Measurements from ENCODE around the gene NHS. TPM values are rescaled to one million over a fixed set of nuclear protein-coding genes. Genes with fewer than 3 reads are reported as not detected.

The NHS gene
- total RNA-seq, 4 donors from 2014 or later, result 13.2 to 39.0 (median 31.5) TPM

GRCh38 chrX:17554914-17555313 lies 179.9 kb downstream of the NHS start:
- Histone ChIP-seq H3K36me3 (no peaks in the 10 kb centered on the region), H3K27me3 (no peaks in the 10 kb centered on the region), H3K9me3 (no peaks in the 10 kb centered on the region), H3K27ac (no peak overlapping the region), H3K4me1 (peaks cover 0 to 21% (median 0%) of the 10 kb centered on the region in 4 donors), H3K4me3 (no peak overlapping the region)
- no peak for TF ChIP-seq POLR2A (IDR thresholded peaks at IDR 0.05)
- no peak for TF ChIP-seq EP300 (IDR thresholded peaks at IDR 0.05)
- no peak for TF ChIP-seq CTCF (IDR thresholded peaks at IDR 0.05)
- DNase-seq (ENCODE audit: low spot score in 2 of 2), result no peak
- 43 to 68% methylated on average over 5 of the region's 5 CpGs for WGBS, 2 donors

- no peak overlapping the region for H3K4me3 ChIP-seq
- H3K27me3 ChIP-seq, result no peaks in the 10 kb centered on the region
- H3K27ac ChIP-seq, result no peak overlapping the region
- WGBS, 2 donors, result 60 to 62% methylated on average over 2 of the region's 2 CpGs
- no peak for DNase-seq (ENCODE audit: low spot score in 2 of 2)
- no peaks in the 10 kb centered on the region for H3K9me3 ChIP-seq
- peaks cover 0 to 31% (median 0%) of the 10 kb centered on the region in 4 donors for H3K4me1 ChIP-seq
- TF ChIP-seq CTCF (IDR thresholded peaks at IDR 0.05) (no peak), POLR2A (IDR thresholded peaks at IDR 0.05) (no peak), EP300 (IDR thresholded peaks at IDR 0.05) (no peak)
- no peaks in the 10 kb centered on the region for H3K36me3 ChIP-seq
Measured at GRCh38 chrX:17555846-17556245, 180.8 kb downstream of the NHS start.

- Histone ChIP-seq H3K27ac (no peak overlapping the region), H3K9me3 (no peaks in the 10 kb centered on the region), H3K4me3 (no peak overlapping the region), H3K36me3 (no peaks in the 10 kb centered on the region), H3K4me1 (peaks cover 0 to 23% (median 0%) of the 10 kb centered on the region in 4 donors), H3K27me3 (no peaks in the 10 kb centered on the region)
- DNase-seq (ENCODE audit: low spot score in 2 of 2), result no peak
- TF ChIP-seq CTCF (IDR thresholded peaks at IDR 0.05), result no peak
- TF ChIP-seq POLR2A (IDR thresholded peaks at IDR 0.05), result no peak
- no peak for TF ChIP-seq EP300 (IDR thresholded peaks at IDR 0.05)
- WGBS, 2 donors, result 27 to 36% methylated on average over 8 of the region's 8 CpGs
Measured at GRCh38 chrX:17559728-17560379, 184.9 kb downstream of the NHS start.

GRCh38 chrX:17560385-17560784 lies 185.4 kb downstream of the NHS start:
- no peak for DNase-seq (ENCODE audit: low spot score in 2 of 2)
- no peaks in the 10 kb centered on the region for H3K36me3 ChIP-seq
- 22 to 49% methylated on average over 2 of the region's 2 CpGs for WGBS, 2 donors
- H3K4me3 ChIP-seq, result no peak overlapping the region
- no peaks in the 10 kb centered on the region for H3K9me3 ChIP-seq
- peaks cover 0 to 21% (median 0%) of the 10 kb centered on the region in 4 donors for H3K4me1 ChIP-seq
- H3K27me3 ChIP-seq, result no peaks in the 10 kb centered on the region
- no peak for TF ChIP-seq POLR2A (IDR thresholded peaks at IDR 0.05)
- no peak for TF ChIP-seq CTCF (IDR thresholded peaks at IDR 0.05)
- no peak for TF ChIP-seq EP300 (IDR thresholded peaks at IDR 0.05)
- H3K27ac ChIP-seq, result no peak overlapping the region

GRCh38 chrX:17563076-17563475 lies 188.1 kb downstream of the NHS start:
- TF ChIP-seq EP300 (IDR thresholded peaks at IDR 0.05) (no peak), POLR2A (IDR thresholded peaks at IDR 0.05) (no peak), CTCF (IDR thresholded peaks at IDR 0.05) (no peak)

More at GRCh38 chrX:17563076-17563475, 188.1 kb downstream of the NHS start:
- Histone ChIP-seq H3K36me3 (no peaks in the 10 kb centered on the region), H3K27me3 (no peaks in the 10 kb centered on the region), H3K4me1 (peaks cover 0 to 29% (median 0%) of the 10 kb centered on the region in 4 donors), H3K9me3 (no peaks in the 10 kb centered on the region), H3K27ac (no peak overlapping the region), H3K4me3 (no peak overlapping the region)
- WGBS, 2 donors, result 88 to 100% methylated on average over 2 of the region's 2 CpGs
- DNase-seq (ENCODE audit: low spot score in 2 of 2), result no peak
